GM18502 (cell line): ENCODE data around the gene GLG1.

Source experiments
- ATAC-seq: cut with Tn5 transposase; IDR thresholded peaks from one replicate; pipeline ENCODE4 v1.9.1; 2021; ENCODE audit warnings: mild to moderate bottlenecking; ENCODE audit not compliant: unreplicated experiment, poor library complexity

GLG1 gene

DNA sequence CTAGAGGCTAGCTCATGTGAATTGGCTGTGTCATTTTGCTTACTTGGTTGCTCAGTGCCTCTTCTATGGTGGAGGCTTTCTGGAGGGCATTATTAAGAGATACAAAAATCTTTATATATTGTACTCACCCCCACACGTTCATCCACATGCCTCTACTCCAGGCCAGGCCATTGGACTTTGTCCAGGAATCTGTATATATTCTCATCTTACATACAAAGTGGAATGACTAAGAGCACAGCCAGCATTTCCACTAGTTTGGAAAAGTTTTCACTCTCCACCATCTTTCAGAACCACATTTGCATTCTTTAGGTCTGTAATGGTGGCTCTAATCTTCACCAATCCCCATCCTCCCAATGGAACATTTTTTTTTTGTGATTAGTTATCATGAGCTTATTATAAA, 4.8 kb upstream of the GLG1 start:
- no peak for ATAC-seq

- ATAC-seq: no peak
Observed at GRCh38 chr16:74608944-74609343, 2.0 kb upstream of the GLG1 start.

DNA sequence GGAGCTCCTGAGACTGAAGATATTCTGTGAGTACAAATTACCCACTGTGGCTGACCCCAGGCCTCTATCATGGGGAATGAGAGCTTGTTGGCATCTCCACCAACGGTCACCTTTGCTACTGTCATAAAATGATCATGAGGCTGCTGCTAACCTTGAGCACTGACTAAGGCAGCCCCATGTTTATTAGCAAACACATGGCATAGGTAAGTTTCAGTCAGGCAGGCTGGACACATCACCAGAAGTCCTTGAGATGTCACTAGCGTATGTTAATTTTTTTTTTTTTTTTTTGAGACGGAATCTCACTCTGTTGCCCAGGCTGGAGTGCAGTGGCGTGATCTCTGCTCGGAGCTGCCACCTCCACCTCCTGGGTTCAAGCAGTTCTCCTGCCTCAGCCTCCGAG, 1.5 kb upstream of the GLG1 start:
- no peak for ATAC-seq

DNA sequence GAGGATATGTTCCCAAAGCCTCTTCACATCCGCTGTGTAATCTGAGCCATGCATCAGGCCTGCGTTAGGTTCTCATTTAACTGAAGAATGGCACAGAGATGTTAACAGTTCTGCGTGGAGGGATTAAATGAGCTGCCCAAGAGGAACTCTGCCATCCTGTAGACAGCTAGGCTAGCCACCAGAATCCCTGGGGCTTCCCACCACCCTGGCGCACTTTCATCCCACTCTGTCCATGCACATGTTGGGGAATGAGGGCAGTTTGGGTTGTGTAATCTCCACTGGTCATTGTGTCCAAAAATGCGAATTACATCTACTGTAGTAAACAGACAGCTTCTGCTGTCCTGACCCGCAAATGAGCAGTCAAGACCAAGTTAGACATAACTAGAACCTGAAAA, 1.0 kb upstream of the GLG1 start:
- ATAC-seq: no peak

DNA sequence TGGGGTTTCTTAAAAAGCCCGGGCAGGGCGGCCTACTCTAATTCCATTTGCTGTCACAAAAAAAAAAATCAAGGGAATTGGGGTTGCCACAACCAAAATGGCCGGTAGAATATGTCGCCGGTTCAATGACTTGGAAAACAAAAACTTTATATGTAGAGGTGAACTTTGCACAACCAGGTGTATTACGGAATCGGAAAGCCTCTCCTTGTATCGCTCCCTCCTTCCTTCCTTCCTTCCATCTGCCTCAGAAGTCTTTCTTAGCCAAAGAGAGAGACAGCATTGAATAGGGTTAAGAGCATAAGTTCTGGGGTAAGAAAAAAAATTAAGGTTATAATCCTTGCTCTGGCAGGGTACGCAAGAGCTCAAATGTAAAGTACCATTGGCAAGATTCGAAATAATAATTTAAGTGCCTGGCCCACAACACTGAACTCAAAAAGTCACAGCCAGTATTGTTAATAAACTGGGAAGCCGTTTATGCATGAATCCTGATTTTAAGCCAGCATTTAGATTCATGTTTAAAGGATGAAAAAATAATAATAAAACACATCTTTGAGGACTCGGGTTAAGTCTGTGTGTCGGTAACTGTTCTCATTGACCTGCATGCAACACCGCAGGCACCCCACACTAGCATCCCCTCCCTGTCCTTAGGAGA, 522 bp upstream of the GLG1 start:
- ATAC-seq: peak; percentile 32

- ATAC-seq: peak; percentile 7
Observed at GRCh38 chr16:74605746-74606520, 981 bp downstream of the GLG1 start.

- no peak for ATAC-seq
Observed at GRCh38 chr16:74605332-74605731, 1.6 kb downstream of the GLG1 start.

- ATAC-seq: no peak
Observed at GRCh38 chr16:74603848-74604247, 3.1 kb downstream of the GLG1 start.

DNA sequence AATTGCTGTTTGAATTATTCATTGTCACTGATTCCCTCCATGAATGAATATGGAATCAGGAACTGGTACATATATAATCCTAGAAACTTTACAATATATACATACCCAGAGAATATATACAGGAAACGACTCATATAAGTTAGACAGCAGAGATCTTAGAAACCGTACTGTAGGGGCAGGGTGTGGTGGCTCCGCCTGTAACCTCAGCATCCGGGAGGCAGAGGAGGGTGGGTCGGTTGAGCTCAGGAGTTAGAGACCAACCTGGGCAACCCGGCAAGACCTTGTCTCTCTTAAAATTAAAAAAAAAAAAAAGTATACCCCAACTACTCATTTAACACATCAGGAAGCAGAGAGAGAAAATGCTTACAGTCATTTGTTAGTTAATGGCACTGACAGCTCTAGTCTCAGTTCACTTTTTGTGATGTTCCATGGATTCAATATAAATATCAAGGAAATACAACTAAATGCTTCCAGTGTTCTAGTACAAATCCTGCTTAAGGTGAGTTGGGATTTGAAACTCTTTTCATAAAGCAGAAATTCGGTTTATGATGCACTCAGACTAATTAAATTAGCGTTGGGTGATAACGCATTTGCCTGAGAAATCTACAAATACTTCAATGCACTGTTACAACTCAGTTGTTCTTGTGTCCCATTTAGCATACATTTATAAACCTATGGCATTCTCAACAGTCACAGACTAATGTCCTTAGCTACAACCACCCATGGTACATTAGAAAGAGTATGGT, 5.6 kb downstream of the GLG1 start:
- ATAC-seq: no peak

DNA sequence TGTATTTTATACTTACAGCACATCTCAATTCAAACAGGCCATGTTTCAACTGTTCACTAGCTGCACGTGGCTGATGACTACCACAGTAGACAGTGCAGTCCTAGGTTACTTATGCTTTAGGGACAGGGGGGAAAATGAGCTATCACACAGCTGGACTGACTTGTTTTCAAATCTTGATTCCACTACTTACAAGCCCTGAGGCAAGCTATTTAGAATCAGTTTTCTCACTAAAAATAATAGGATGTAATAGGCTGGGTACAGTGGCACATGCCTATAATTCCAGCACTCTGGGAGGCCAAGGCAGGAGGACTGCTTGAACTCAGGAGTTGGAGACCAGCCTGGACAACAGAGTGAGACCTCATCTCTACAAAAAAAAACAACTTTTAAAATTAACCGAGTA, 10.3 kb downstream of the GLG1 start:
- no peak for ATAC-seq

DNA sequence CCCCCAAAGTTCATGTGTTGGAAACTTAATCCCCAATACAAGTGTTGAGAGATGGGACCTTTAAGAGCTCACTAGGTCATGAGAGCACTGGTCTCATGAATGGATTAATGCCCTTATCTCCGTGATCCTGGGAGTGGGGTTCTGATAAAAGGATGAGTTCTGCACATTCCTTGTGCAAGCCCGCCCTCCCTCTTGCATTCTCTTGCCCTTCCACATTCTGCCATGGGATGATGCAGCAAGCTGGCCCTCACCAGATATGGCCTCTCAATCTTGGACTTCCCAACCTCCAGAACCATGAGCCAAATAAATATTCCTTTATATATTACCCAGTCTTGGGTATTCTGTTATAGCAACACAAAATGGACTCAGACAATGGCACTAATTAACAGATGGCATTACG, 14.1 kb downstream of the GLG1 start:
- no peak for ATAC-seq

- ATAC-seq: no peak
Observed at GRCh38 chr16:74591876-74592650, 14.9 kb downstream of the GLG1 start.

DNA sequence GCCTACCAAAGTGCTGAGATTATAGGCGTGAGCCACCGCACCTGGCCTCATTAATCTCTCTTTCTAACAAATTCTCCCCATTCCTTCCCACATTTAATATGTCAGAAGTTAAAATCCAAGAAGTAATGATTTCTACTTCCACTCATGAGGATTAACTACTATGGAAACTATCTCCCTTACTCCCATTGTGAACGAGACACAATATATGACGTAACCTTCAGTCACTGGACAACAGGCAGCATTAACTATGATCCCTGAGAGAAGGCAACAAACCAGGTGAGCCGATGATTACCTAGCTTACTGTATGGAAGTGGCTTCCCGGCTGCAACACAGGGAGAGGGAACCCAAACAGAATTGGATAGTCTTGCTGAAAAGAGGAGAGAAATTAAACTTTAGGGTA, 20.0 kb downstream of the GLG1 start:
- ATAC-seq: no peak

- ATAC-seq: no peak
Observed at GRCh38 chr16:74585846-74586443, 21.0 kb downstream of the GLG1 start.

DNA sequence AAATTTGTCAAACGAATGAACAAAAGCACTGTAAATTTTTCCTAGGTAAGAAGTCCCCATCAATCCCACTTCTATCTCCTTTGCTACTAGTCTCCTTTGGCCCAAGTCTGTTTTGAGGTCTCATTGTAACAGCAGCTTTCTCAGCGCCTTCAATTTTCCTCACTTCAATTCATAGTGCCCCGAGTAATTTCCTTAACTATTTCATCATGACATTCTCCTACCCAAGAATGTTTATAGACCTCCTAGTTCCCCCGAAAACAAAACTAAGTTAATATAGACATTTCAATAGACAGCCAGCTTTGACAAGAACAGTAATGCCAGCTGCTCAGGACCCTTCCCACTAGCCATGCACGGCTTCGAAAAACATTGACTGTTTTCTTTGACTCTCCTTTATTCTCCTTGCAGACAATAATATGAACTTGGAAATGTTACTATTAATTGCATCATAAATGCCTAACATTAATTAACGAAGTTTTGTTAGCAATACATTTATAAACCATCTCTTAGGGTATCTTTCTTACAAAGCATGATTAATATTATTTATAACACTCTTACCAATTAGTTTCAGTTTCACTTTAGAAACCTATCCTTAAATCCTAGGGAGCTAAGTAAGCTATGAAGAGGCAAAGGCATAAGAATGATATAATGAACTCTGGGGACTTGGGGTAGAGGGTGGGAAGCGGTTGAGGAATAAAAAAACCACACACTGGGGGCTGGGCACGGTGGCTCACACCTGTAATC, 22.8 kb downstream of the GLG1 start:
- no peak for ATAC-seq

DNA sequence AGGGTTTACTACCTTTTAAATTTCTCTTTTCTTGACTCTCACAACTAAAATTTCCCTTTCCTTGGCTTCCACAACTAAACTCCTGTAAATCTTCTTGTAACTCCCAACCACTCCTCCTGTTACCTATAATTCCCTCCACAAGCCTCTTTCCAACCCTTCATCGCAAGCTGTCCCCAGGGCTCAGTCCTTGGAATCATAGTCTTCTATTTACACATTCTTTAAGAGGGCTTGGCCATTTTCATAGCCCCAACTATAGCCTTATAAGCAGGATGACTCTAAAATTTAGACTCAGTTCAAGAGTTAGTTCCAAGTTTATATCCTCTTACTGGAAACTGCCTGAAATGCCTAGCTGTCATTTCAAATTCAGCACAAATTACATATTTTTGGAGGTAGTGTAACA, 23.9 kb downstream of the GLG1 start:
- no peak for ATAC-seq

- no peak for ATAC-seq
Observed at GRCh38 chr16:74580833-74581232, 26.1 kb downstream of the GLG1 start.

DNA sequence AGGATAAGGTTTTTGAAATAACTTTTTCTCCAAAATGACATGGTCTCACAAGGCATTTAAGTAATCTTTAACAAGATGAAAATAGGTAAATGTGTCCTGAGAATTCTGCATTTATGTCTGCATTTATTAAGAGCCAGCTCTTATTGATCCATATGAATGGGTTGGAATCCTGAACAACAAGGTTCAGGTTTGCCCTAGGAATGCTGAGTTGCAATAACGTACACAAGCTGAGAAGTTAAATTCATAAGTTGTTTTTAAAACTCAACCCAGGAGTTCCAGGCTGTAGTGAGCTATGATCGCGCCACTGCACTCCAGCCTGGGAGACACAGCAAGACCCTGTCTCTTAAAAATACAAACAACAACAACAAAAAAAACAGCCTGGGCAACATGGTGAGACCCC, 28.1 kb downstream of the GLG1 start:
- ATAC-seq: no peak

DNA sequence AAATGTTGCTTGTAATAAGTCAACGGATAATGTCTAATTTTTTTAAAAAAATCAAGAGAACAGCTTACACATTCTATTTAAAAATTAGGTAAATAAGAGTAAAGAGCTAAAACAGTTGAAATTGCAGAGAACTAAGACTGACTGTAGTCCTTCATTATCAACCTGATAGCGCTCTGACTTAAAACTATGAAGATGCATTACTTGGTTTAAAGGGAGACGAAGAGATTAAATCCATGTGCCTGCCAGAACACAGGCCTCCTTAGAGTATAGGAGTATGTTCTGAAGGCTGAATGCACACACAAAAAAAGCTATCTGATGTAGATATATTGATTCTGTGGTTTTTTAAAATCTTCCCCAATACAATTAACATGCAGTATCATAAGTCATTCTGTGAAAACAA, 28.5 kb downstream of the GLG1 start:
- ATAC-seq: no peak
